ENCODE data around the gene LLGL2. TPM values are rescaled to one million over a fixed set of nuclear protein-coding genes. Genes with fewer than 3 reads are reported as not detected.

The LLGL2 gene
- total RNA-seq, 1 donor from 2014 or later: 14.8 TPM

DNA sequence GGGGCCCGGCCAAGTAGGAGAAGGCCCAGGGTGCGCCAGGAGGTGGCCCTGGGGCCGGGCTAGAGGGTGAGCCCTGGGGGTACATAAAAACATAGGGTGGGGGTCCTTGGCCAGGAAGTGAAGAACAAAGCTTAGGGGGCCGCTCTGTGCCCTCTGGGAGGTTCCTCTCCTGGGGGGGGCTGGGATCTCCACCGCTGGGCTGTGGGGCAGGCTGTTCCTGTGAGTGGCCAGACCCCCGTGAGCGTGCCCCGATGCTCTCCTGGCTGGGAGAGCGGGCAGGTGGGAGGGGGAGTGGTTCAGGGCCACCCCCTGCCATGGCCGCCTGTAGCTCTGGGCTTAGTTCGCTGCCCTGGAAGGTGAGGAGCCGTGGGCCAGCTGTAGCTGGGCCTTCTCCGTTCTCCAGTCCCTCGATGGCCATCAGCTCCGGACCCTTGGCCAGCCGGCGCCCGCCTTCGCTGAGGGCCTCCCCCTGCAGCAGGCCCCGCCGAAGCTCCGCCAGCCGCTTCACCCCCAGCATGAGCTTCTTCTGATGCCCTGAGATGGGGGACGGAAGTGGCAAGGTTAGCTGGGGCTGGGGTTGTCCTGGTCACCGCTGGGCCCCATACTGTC lies 22.7 kb upstream of the LLGL2 start:
- Histone ChIP-seq H3K27me3 (ENCODE audit: insufficient read depth, low read length) (no peaks in the 10 kb centered on the region), H3K4me2 (ENCODE audit: low read length) (no peak overlapping the region), H3K27ac (ENCODE audit: low read depth, low read length) (no peak overlapping the region), H4K20me1 (ENCODE audit: insufficient read depth, low read length) (peaks cover under 1% of the 10 kb centered on the region), H3K79me2 (ENCODE audit: insufficient read depth, low read length) (no peaks in the 10 kb centered on the region), H2AFZ (ENCODE audit: low read depth, low read length) (no peak overlapping the region), H3K36me3 (ENCODE audit: insufficient read depth, low read length) (no peaks in the 10 kb centered on the region), H3K4me1 (ENCODE audit: insufficient read depth, low read length) (no peaks in the 10 kb centered on the region), H3K4me3 (ENCODE audit: insufficient read depth, low read depth, low read length) (no peak overlapping the region), H3K9me3 (ENCODE audit: insufficient read depth, low read depth, low read length) (no peaks in the 10 kb centered on the region), H3K9ac (ENCODE audit: low read length) (no peak overlapping the region)
- no peaks in the 10 kb centered on the region for H3K4me1 Mint-ChIP-seq (ENCODE audit: low read depth, unreplicated experiment)
- FAIRE-seq (no peak), DNase-seq (ENCODE audit: low read depth) (no peak)
- TF ChIP-seq EZH2 (IDR thresholded peaks at IDR 0.05; ENCODE audit: insufficient read depth, low read length): no peak
- TF ChIP-seq, protein P1, sequence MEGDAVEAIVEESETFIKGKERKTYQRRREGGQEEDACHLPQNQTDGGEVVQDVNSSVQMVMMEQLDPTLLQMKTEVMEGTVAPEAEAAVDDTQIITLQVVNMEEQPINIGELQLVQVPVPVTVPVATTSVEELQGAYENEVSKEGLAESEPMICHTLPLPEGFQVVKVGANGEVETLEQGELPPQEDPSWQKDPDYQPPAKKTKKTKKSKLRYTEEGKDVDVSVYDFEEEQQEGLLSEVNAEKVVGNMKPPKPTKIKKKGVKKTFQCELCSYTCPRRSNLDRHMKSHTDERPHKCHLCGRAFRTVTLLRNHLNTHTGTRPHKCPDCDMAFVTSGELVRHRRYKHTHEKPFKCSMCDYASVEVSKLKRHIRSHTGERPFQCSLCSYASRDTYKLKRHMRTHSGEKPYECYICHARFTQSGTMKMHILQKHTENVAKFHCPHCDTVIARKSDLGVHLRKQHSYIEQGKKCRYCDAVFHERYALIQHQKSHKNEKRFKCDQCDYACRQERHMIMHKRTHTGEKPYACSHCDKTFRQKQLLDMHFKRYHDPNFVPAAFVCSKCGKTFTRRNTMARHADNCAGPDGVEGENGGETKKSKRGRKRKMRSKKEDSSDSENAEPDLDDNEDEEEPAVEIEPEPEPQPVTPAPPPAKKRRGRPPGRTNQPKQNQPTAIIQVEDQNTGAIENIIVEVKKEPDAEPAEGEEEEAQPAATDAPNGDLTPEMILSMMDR (IDR thresholded peaks at IDR 0.05; ENCODE audit: insufficient read depth, low read depth, low read length): no peak
- H3K27me3 Mint-ChIP-seq (ENCODE audit: low read depth, unreplicated experiment): no peaks in the 10 kb centered on the region
- H3K27ac Mint-ChIP-seq (ENCODE audit: unreplicated experiment): no peak overlapping the region
- H3K4me3 Mint-ChIP-seq (ENCODE audit: unreplicated experiment): no peak overlapping the region
- H3K36me3 Mint-ChIP-seq (ENCODE audit: low read depth, unreplicated experiment): peaks cover 6% of the 10 kb centered on the region
- no peaks in the 10 kb centered on the region for H3K9me3 Mint-ChIP-seq (ENCODE audit: unreplicated experiment)

DNA sequence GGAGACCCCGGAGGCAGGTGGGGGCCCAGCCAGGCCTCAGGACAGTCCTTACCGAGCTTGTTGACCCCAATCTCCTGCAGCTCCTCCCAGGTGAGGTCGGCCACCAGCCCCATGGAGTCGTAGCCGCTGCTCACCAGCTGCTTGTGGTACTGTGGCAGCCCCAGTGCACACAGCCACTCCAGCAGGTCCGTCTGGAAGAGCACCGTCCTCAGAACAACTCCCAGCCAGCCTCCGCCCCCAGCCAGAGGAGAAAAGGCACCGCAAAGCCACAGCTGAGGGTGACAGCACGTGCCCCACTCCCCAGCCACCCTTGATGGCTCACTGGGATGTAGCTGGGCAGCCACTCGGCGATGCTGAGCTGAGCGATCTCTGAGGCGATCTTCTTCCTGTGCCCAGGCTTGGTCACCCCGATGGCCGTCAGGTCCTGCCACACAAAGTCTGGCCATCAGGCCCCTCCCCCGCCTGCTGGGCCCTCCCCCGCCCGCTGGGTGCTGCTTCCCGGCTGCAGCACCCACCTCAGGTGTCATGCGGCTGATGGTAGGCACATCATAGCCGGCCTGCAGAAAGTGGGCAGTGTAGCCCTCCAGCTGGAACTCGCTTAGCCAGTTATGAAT lies 22.1 kb upstream of the LLGL2 start:
- TF ChIP-seq, protein P1 (IDR thresholded peaks at IDR 0.05; ENCODE audit: insufficient read depth, low read depth, low read length): no peak
- TF ChIP-seq EZH2 (IDR thresholded peaks at IDR 0.05; ENCODE audit: insufficient read depth, low read length): no peak
- Mint-ChIP-seq H3K36me3 (ENCODE audit: low read depth, unreplicated experiment) (peaks cover 6% of the 10 kb centered on the region), H3K27ac (ENCODE audit: unreplicated experiment) (no peak overlapping the region), H3K27me3 (ENCODE audit: low read depth, unreplicated experiment) (no peaks in the 10 kb centered on the region), H3K9me3 (ENCODE audit: unreplicated experiment) (no peaks in the 10 kb centered on the region), H3K4me1 (ENCODE audit: low read depth, unreplicated experiment) (no peaks in the 10 kb centered on the region), H3K4me3 (ENCODE audit: unreplicated experiment) (no peak overlapping the region)
- H3K9ac ChIP-seq (ENCODE audit: low read length): no peak overlapping the region
- H4K20me1 ChIP-seq (ENCODE audit: insufficient read depth, low read length): peaks cover 7% of the 10 kb centered on the region
- H3K27ac ChIP-seq (ENCODE audit: low read depth, low read length): no peak overlapping the region
- no peak overlapping the region for H3K4me3 ChIP-seq (ENCODE audit: insufficient read depth, low read depth, low read length)
- H3K9me3 ChIP-seq (ENCODE audit: insufficient read depth, low read depth, low read length): no peaks in the 10 kb centered on the region
- H3K4me2 ChIP-seq (ENCODE audit: low read length): no peak overlapping the region
- H3K36me3 ChIP-seq (ENCODE audit: insufficient read depth, low read length): no peaks in the 10 kb centered on the region
- H3K4me1 ChIP-seq (ENCODE audit: insufficient read depth, low read length): peaks cover 2% of the 10 kb centered on the region
- DNase-seq (ENCODE audit: low read depth) (no peak), FAIRE-seq (no peak)
- no peak overlapping the region for H2AFZ ChIP-seq (ENCODE audit: low read depth, low read length)
- H3K27me3 ChIP-seq (ENCODE audit: insufficient read depth, low read length): no peaks in the 10 kb centered on the region
- H3K79me2 ChIP-seq (ENCODE audit: insufficient read depth, low read length): peaks cover 3% of the 10 kb centered on the region

DNA sequence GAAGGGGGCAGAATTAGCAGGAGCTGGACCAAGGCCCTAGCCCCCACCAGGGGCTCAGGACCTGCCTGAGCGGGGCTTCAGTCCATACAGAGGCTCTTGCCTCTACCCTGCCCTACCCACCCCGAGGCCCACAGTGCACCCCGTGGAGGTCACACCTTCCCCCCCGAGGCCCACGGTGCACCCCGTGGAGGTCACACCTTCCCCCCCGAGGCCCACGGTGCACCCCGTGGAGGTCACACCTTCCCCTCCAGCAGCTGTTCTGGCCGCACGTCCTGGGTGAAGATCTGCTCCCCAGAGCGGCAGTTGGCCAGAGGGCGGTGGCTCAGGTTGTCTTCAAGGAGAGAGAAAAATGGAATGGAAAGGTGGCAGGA lies 21.5 kb upstream of the LLGL2 start:
- H3K4me3 ChIP-seq (ENCODE audit: insufficient read depth, low read depth, low read length): no peak overlapping the region
- peaks cover 8% of the 10 kb centered on the region for H3K79me2 ChIP-seq (ENCODE audit: insufficient read depth, low read length)
- H3K27me3 ChIP-seq (ENCODE audit: insufficient read depth, low read length): no peaks in the 10 kb centered on the region
- no peak overlapping the region for H3K27ac ChIP-seq (ENCODE audit: low read depth, low read length)
- no peak for TF ChIP-seq EZH2 (IDR thresholded peaks at IDR 0.05; ENCODE audit: insufficient read depth, low read length)
- TF ChIP-seq, protein P1 (IDR thresholded peaks at IDR 0.05; ENCODE audit: insufficient read depth, low read depth, low read length): no peak
- H4K20me1 ChIP-seq (ENCODE audit: insufficient read depth, low read length): peaks cover 12% of the 10 kb centered on the region
- no peak overlapping the region for H3K4me2 ChIP-seq (ENCODE audit: low read length)
- Mint-ChIP-seq H3K27me3 (ENCODE audit: low read depth, unreplicated experiment) (no peaks in the 10 kb centered on the region), H3K9me3 (ENCODE audit: unreplicated experiment) (no peaks in the 10 kb centered on the region), H3K4me3 (ENCODE audit: unreplicated experiment) (no peak overlapping the region), H3K36me3 (ENCODE audit: low read depth, unreplicated experiment) (peaks cover 6% of the 10 kb centered on the region), H3K27ac (ENCODE audit: unreplicated experiment) (no peak overlapping the region), H3K4me1 (ENCODE audit: low read depth, unreplicated experiment) (peaks cover 2% of the 10 kb centered on the region)
- peaks cover 5% of the 10 kb centered on the region for H3K4me1 ChIP-seq (ENCODE audit: insufficient read depth, low read length)
- FAIRE-seq (no peak), DNase-seq (ENCODE audit: low read depth) (no peak)
- no peak overlapping the region for H2AFZ ChIP-seq (ENCODE audit: low read depth, low read length)
- no peak overlapping the region for H3K9ac ChIP-seq (ENCODE audit: low read length)
- no peaks in the 10 kb centered on the region for H3K9me3 ChIP-seq (ENCODE audit: insufficient read depth, low read depth, low read length)
- no peaks in the 10 kb centered on the region for H3K36me3 ChIP-seq (ENCODE audit: insufficient read depth, low read length)

Measured in astrocyte (in vitro differentiated cells and primary cell).